GM19395 (cell line): ENCODE measurements around the gene KAZALD1.
"Not testable (repeated sequence)": the region's sequence is repeated elsewhere in the genome, so short reads cannot be mapped to it uniquely, and the experiment has no call there.

Source experiments
- ATAC-seq: cut with Tn5 transposase; IDR thresholded peaks from one replicate; pipeline ENCODE4 v1.9.1; 2021; ENCODE audit warnings: mild to moderate bottlenecking, moderate library complexity; ENCODE audit not compliant: unreplicated experiment

KAZALD1 gene

GRCh38 chr10:101030496-101031127 is 31.2 kb upstream of the KAZALD1 start:
- ATAC-seq, result no peak

DNA sequence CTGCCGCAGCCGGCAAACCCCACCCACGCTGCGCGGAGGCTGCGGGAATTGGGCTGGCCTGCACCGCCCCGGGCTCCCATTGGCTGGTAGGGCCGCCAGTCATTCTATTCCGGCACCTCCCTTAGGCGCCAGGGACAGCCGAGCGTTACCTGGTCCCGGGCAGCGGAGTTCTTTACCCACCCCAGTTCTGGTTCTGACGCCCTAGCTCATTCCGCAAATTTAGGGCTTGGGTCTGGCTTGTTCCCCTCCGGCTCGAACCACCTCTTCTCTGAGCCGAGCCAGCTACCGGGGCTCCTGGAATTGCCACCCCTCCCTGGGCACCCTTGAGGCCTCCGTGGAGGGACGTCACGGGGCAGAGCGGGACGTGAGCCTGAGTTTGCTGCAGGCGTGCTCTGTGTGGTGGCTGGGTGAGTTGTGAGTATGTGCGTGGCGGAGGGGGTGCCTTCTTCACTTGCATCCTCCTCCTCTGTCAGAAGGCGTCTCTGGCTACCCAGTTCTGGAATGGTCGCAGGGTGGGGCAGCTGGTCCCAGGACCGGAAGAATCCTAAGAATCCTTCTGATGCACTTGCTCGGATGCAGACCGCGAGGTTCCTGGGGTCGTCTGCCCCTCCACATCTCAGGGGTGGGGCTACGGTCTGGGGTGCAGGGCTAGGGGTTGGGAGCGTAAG is 30.5 kb upstream of the KAZALD1 start, which contains the start of the genes PDZD7 and SFXN3:
PDZD7 (minus strand) TSS at position 2 of the 668 bp plus-strand sequence. CDS start 910 bp downstream, outside the sequence.
SFXN3 (plus strand) TSS at position 107 of the 668 bp plus-strand sequence. CDS start 3,461 bp downstream, outside the sequence.
- ATAC-seq, result peak; percentile 89

- ATAC-seq, result peak; percentile 47
Measured at GRCh38 chr10:101031796-101032636, 29.8 kb upstream of the KAZALD1 start.

GRCh38 chr10:101032637-101033224 is 29.1 kb upstream of the KAZALD1 start:
- peak; percentile 26 for ATAC-seq

GRCh38 chr10:101033276-101033675 is 28.5 kb upstream of the KAZALD1 start:
- no peak for ATAC-seq

GRCh38 chr10:101034404-101034803 is 27.4 kb upstream of the KAZALD1 start:
- ATAC-seq, result not testable (repeated sequence)

- no peak for ATAC-seq
Measured at GRCh38 chr10:101035314-101035713, 26.5 kb upstream of the KAZALD1 start.

- ATAC-seq, result no peak
Measured at GRCh38 chr10:101035916-101036702, 25.7 kb upstream of the KAZALD1 start.

- ATAC-seq, result no peak
Measured at GRCh38 chr10:101036726-101037125, 25.1 kb upstream of the KAZALD1 start.

- no peak for ATAC-seq
Measured at GRCh38 chr10:101038484-101038883, 23.3 kb upstream of the KAZALD1 start.

DNA sequence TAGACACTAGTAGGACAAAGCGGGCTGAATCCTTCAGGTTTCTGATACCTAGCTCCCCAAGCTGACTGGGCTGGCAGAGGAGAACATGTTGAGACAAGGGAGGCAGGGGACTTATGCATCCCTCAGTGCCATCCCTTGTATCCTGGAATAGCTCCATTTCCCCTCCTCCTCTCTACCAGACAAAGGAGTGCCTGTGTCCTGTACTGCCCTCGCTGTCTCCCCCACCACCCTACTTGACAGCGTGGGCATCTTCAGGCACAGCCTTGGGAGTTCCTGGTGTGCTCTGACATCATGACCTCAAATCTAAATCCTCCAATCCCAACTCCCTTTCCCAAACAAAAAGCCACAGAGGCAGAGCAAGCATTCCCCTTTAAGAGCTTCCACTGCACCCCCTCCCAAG is 21.7 kb upstream of the KAZALD1 start:
- no peak for ATAC-seq

DNA sequence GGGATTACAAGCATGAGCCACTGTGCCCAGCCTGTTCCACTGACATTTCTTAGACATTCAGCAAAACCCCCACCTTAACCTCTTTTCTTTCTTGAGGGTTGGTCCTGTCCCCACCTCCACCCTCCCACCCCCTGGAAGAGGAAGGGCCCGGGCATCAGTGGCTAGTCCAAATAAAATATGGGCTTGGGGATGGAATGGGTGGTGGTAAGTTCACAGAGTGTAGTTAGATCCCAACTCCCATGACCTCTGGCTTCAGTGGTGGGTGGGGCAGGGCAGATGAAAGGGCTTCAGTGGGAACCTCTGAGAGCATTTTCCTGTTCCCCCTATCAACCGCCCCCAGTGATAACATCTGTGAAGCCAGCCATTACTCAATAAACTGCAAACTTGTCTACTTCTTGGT is 20.9 kb upstream of the KAZALD1 start:
- no peak for ATAC-seq

DNA sequence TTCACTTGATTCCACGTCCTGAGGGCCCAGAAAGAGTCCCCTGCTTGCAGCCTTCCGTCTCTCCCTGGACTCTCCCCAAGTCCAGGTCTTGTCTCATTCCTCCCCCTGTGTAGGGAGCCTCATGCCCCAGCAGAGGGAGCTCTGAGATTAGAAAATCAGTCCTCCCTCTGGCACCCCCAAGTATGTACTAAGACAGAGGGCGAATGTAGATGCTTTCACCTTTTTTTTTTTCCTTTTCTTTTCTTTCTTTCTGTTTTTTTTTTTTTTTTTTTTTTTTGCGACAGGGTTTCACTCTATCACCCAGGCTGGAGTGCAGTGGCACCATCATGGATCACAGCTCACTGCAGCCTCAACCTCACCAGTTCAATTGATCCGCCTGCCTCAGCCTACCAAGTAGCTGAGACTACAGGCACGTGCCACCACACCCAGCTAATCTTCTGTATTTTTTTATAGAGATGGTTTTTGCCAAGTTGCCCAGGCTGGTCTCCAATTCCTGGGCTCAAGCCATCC is 20.5 kb upstream of the KAZALD1 start:
- ATAC-seq, result peak; percentile 69

GRCh38 chr10:101042118-101042517 is 19.7 kb upstream of the KAZALD1 start:
- ATAC-seq, result no peak

DNA sequence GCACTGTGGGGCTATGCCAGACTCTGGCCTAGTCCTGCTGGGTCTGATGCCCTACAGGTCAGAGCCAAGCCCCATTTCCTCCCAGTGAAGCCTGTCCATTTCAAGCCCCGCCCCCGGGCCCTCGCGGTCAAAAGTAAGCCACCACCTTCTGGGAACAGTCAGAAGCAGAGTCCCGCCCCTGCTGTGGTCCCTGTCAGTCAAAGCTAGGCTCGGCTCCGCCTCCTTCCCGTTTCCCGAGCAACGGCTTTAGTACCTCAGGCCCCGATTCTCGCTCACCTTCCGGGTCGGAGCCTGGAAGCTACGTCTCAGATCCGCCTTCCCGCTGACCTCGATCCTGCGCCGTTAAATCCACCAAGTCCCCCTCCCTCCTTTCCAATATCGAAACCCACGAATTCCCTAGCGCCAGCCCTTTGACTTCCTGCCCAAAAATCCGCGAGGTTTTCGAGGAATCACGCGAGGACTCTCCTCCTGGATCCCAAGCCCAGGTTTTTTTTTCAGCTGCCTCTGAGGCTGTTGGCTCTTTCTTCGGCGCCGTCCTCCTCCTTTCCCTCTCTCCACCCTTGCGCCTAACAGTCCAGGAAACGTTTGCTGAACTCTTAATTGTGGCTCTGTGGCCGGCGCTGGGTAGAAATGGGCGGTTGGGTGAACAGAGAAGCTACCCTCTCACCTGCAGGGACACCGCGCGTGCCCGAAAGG is 19.0 kb upstream of the KAZALD1 start:
- peak; percentile 94 for ATAC-seq

DNA sequence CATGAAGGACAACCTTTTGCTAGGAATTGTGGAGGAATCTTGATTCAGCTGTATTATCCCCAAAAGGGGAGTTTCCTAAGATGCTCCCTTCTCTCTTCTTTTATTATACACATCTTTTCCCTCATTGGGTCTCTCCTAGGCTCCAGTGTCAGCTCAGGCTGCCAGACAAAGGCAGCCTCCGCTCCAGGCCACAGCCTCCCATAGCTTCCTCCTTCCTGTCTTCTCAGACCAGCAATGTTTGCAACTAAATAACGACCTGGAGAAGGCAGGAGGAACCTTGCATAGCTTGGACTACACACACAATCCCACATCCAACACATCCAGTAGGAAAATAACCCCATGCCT is 18.5 kb upstream of the KAZALD1 start:
- ATAC-seq, result no peak

DNA sequence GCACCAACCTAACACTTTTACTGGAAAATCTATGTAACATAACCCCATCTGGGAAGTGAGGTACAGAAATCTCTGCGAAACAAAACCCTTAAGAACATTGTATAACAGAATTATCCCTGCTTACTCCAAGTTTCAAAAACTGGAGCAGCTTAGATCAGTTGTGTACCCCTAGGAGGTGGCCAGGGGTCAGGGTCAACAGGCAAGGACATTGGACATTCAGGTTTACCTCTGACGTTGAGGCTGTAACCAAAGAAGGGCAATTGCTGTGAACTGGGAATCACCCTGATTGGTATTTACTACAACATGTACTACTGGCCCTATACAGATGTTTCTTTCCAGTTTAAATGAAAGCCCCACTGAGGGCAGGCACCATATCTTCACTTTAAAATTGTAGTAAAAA is 17.7 kb upstream of the KAZALD1 start:
- no peak for ATAC-seq

GRCh38 chr10:101046332-101047238 is 15.2 kb upstream of the KAZALD1 start:
- no peak for ATAC-seq

DNA sequence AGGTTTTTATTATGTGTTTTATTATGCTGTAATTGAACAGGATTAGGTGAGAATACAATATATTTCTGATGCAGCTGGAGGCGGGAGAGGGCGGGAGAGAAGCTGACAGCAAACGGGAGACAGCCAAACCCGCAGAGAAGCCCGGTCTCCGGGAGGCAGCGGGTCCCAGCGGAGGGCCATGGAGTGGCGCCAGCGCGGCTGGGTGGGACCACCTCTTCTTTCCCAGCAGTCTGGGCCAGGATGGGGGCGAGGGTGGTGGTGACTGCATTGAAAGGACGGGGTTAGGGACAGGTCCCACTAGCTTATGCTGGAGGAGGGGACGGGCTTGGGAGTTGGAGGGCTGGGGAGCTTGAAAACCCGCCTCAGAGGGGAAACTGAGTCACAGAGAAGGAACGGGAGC is 14.5 kb upstream of the KAZALD1 start:
- no peak for ATAC-seq
